Neural progenitor cell (in vitro differentiated cells): ENCODE results near the gene MAP2K5. TPM values are rescaled to one million over a fixed set of nuclear protein-coding genes. Genes with fewer than 3 reads are reported as not detected.

ENCODE experiments used
- DNase-seq: peaks from one replicate; pipeline ENCODE4 v3.0.0-alpha.2; 2016; ENCODE audit warnings: low spot score
- H2AFZ ChIP-seq: fragments of 200-600 bp; sonication (generic); replicated peaks from 2 replicates; pipeline ENCODE4 v1.6.1; 2016; ENCODE audit warnings: antibody characterized with exemption
- H3F3A ChIP-seq: fragments of 200-600 bp; sonication (generic); 2 replicates; pipeline ENCODE4 v1.6.1; 2016; ENCODE audit warnings: antibody characterized with exemption, low read depth
- H3K27ac ChIP-seq: fragments of 200-600 bp; sonication (generic); 2 replicates; pipeline ENCODE4 v1.5.1; 2016; ENCODE audit warnings: mild to moderate bottlenecking
- H3K27me3 ChIP-seq: fragments of 200-600 bp; sonication (generic); 2 replicates; pipeline ENCODE4 v1.6.1; 2016; ENCODE audit warnings: mild to moderate bottlenecking, moderate library complexity
- H3K36me3 ChIP-seq: fragments of 200-600 bp; sonication (generic); 2 replicates; pipeline ENCODE4 v1.5.1; 2016
- H3K4me1 ChIP-seq: fragments of 200-600 bp; sonication (generic); 2 replicates; pipeline ENCODE4 v1.6.1; 2016; ENCODE audit warnings: mixed run types
- H3K4me2 ChIP-seq: fragments of 200-600 bp; sonication (generic); 2 replicates; pipeline ENCODE4 v1.6.1; 2016
- H3K4me3 ChIP-seq: fragments of 200-600 bp; sonication (generic); 2 replicates; pipeline ENCODE4 v1.5.1; 2016
- H3K79me2 ChIP-seq: fragments of 200-600 bp; sonication (generic); 2 replicates; pipeline ENCODE4 v1.6.1; 2016; ENCODE audit warnings: low read depth
- H3K9ac ChIP-seq: fragments of 200-600 bp; sonication (generic); 2 replicates; pipeline ENCODE4 v1.6.1; 2016
- H3K9me3 ChIP-seq: fragments of 200-600 bp; sonication (generic); 2 replicates; pipeline ENCODE4 v1.5.1; 2016; ENCODE audit warnings: low read depth
- H4K20me1 ChIP-seq: fragments of 200-600 bp; sonication (generic); 2 replicates; pipeline ENCODE4 v1.6.1; 2016; ENCODE audit warnings: low read depth
- H3K27ac Mint-ChIP-seq: 3 replicates; pipeline ENCODE4 v1.8.0; 2021; ENCODE audit warnings: mixed read lengths
- H3K27me3 Mint-ChIP-seq: 2 replicates; pipeline ENCODE4 v1.8.0; 2022; ENCODE audit warnings: low read depth, mild to moderate bottlenecking, inconsistent platforms, moderate library complexity, mixed read lengths; ENCODE audit not compliant: insufficient read depth
- H3K36me3 Mint-ChIP-seq: 3 replicates; pipeline ENCODE4 v1.8.0; 2021; ENCODE audit warnings: mixed read lengths
- H3K4me1 Mint-ChIP-seq: 3 replicates; pipeline ENCODE4 v1.8.0; 2021; ENCODE audit warnings: mixed read lengths
- H3K4me3 Mint-ChIP-seq: 3 replicates; pipeline ENCODE4 v1.8.0; 2021; ENCODE audit warnings: mild to moderate bottlenecking, moderate library complexity, mixed read lengths
- H3K9me3 Mint-ChIP-seq: 3 replicates; pipeline ENCODE4 v1.8.0; 2020; ENCODE audit warnings: mixed read lengths
- CTCF ChIP-seq: fragments of 200-600 bp; sonication (generic); IDR thresholded peaks from 2 replicates; pipeline ENCODE4 v1.5.1; 2017; ENCODE audit warnings: antibody characterized with exemption, mild to moderate bottlenecking
- EZH2 ChIP-seq: fragments of 200-600 bp; sonication (generic); IDR thresholded peaks from 2 replicates; pipeline ENCODE4 v1.6.1; 2017; ENCODE audit warnings: antibody characterized with exemption, mild to moderate bottlenecking, moderate library complexity
- EZH2phosphoT487 ChIP-seq: fragments of 200-600 bp; sonication (generic); IDR thresholded peaks from 2 replicates; pipeline ENCODE4 v1.6.1; 2017; ENCODE audit warnings: antibody characterized with exemption
- total RNA-seq: library from RNA; depleted of rRNA; stranded (reverse); fragments of >200 nt; gene quantifications from 2 replicates; pipeline ENCODE4 v1.2.3, GENCODE V29; 2015; ENCODE audit warnings: low replicate concordance

MAP2K5 gene
- total RNA-seq, 1 donor from 2014 or later: 17.2 TPM

- H3K4me3 ChIP-seq: no peak overlapping the region
- peaks cover 3% of the 10 kb centered on the region for H3K4me1 Mint-ChIP-seq
- no peak overlapping the region for H3K27ac ChIP-seq
- H3F3A ChIP-seq: no peaks in the 10 kb centered on the region
- H3K4me3 Mint-ChIP-seq: no peak overlapping the region
- no peaks in the 10 kb centered on the region for H3K27me3 Mint-ChIP-seq
- H3K4me2 ChIP-seq: no peak overlapping the region
- no peaks in the 10 kb centered on the region for H3K27me3 ChIP-seq
- peaks cover 12% of the 10 kb centered on the region for H3K4me1 ChIP-seq
- H3K9me3 Mint-ChIP-seq: no peaks in the 10 kb centered on the region
- H3K9me3 ChIP-seq: no peaks in the 10 kb centered on the region
- no peak for DNase-seq
- no peak for TF ChIP-seq CTCF
- no peak for TF ChIP-seq EZH2
- TF ChIP-seq EZH2phosphoT487: no peak
- no peak overlapping the region for H3K27ac Mint-ChIP-seq
- no peak overlapping the region for H2AFZ ChIP-seq
- H3K36me3 ChIP-seq: no peaks in the 10 kb centered on the region
- H3K36me3 Mint-ChIP-seq: no peaks in the 10 kb centered on the region
- H3K9ac ChIP-seq: no peak overlapping the region
- H3K79me2 ChIP-seq: no peaks in the 10 kb centered on the region
- H4K20me1 ChIP-seq: no peaks in the 10 kb centered on the region
Measured at GRCh38 chr15:67605871-67606270, 63.4 kb downstream of the MAP2K5 start.

DNA sequence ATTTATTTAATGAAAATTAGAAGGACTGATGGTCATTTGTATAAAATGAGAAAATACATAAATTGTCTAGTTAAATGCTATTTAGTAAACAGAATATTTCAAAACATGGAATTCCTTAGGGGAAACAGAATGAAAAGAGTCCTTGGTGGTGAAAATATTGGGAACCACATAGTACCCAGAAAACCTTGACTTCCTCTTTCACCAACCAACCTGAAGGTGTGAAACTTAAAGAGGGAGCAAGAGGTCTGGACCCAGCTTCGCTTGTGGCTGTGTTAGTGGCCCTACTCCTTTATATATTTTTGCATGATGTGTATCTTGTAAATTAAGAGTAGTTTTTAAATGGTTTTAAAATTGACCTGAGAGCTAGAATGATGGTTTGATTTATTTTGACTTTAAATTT, 64.2 kb downstream of the MAP2K5 start:
- Histone ChIP-seq H4K20me1 (no peaks in the 10 kb centered on the region), H3K4me3 (no peak overlapping the region), H3K27me3 (no peaks in the 10 kb centered on the region), H3K9ac (no peak overlapping the region), H3K36me3 (no peaks in the 10 kb centered on the region), H2AFZ (no peak overlapping the region), H3K4me2 (no peak overlapping the region), H3K27ac (no peak overlapping the region), H3K4me1 (peaks cover 12% of the 10 kb centered on the region), H3K79me2 (no peaks in the 10 kb centered on the region), H3F3A (no peaks in the 10 kb centered on the region), H3K9me3 (no peaks in the 10 kb centered on the region)
- TF ChIP-seq EZH2phosphoT487 (no peak), EZH2 (no peak), CTCF (no peak)
- Mint-ChIP-seq H3K36me3 (no peaks in the 10 kb centered on the region), H3K27me3 (no peaks in the 10 kb centered on the region), H3K4me1 (peaks cover 6% of the 10 kb centered on the region), H3K4me3 (no peak overlapping the region), H3K9me3 (no peaks in the 10 kb centered on the region), H3K27ac (no peak overlapping the region)
- no peak for DNase-seq

DNA sequence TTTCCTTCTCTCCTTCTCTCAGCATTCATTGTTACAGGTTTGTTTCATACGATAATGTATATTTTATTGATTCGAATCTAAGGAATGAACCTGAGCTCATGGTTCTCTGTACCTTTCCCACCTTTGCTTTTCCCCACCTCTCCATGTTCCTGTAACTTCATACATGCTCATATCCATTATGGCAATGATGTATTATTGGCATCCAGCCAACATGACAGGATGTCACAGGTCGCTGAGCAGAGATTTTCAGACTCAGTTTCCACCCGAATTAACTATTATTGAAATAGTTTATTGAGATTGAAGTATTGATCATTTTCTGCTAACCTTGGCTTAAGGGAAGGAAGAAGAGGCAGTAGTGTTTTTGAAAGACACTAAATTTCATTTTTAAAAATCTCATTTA, 64.8 kb downstream of the MAP2K5 start:
- no peak overlapping the region for H3K27ac ChIP-seq
- TF ChIP-seq CTCF (no peak), EZH2phosphoT487 (no peak), EZH2 (no peak)
- Mint-ChIP-seq H3K4me3 (no peak overlapping the region), H3K4me1 (peaks cover 6% of the 10 kb centered on the region), H3K9me3 (no peaks in the 10 kb centered on the region), H3K27me3 (no peaks in the 10 kb centered on the region), H3K27ac (no peak overlapping the region), H3K36me3 (no peaks in the 10 kb centered on the region)
- H4K20me1 ChIP-seq: no peaks in the 10 kb centered on the region
- H3K27me3 ChIP-seq: no peaks in the 10 kb centered on the region
- DNase-seq: no peak
- no peak overlapping the region for H2AFZ ChIP-seq
- H3K9ac ChIP-seq: no peak overlapping the region
- H3K4me1 ChIP-seq: peaks cover 12% of the 10 kb centered on the region
- H3K4me2 ChIP-seq: no peak overlapping the region
- no peaks in the 10 kb centered on the region for H3K36me3 ChIP-seq
- H3K9me3 ChIP-seq: no peaks in the 10 kb centered on the region
- H3K79me2 ChIP-seq: no peaks in the 10 kb centered on the region
- no peak overlapping the region for H3K4me3 ChIP-seq
- H3F3A ChIP-seq: no peaks in the 10 kb centered on the region
